NCI-H460 (cell line): ENCODE results near the gene ATF1. TPM values are rescaled to one million over a fixed set of nuclear protein-coding genes. Genes with fewer than 3 reads are reported as not detected.
A peak's percentile ranks its signal among the peaks of the same experiment; 100 is the strongest.

Source experiments
- DNase-seq: peaks from one replicate; pipeline ENCODE4 v3.0.0-alpha.2; 2016; ENCODE audit warnings: low read depth; ENCODE audit errors: extremely low read depth
- polyA plus RNA-seq: library from polyadenylated mRNA; depleted of rRNA; stranded (reverse); fragments of >200 nt; gene quantifications from 2 replicates; pipeline ENCODE4 v1.2.3, GENCODE V29; 2014; cell fraction: nucleus; rRNA removed
- total RNA-seq: library from RNA; depleted of rRNA; stranded (reverse); fragments of >200 nt; shearing (Covaris generic); gene quantifications from 2 replicates; pipeline ENCODE4 v1.2.3, GENCODE V29; 2014; rRNA removed

ATF1 gene
- 71.8 and 79.6 TPM in 2 replicates for total RNA-seq
- 15.0 and 16.1 TPM in 2 replicates for polyA plus RNA-seq

DNA sequence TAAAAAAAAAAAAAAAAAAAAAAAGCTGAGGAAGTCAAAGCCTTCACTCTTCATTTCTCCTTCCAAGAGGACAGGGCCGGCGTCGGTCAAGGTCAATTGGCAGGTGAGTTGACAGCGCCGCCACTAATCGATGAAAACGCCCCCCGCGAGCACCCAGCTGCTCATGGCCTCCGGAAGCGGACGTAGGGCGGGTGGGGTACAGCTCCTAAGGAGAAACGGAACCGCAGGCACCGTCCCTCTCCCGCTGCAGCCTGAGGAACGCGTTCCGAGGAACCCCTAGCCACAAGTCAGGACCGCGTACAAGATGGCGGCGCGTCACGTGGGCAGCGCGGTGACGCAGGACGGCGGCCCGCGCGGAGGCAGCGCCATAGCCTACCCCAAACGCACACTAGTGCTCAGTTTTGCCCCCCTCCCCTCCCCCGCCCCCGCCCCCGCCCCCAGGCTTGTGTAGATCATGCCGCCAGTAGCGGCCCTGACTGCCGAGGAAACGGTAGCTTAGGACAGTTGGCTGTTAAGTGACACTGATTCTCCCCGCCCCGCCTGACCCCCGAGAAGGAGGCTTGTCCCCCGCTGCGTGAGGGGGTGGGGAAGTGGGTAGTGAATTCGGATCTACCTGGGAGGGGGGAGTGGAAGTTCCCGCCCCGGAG lies at the start of gene ATF1:
Gene ATF1 (plus strand): TSS at position 463 of the 647 bp plus-strand sequence. CDS start 16,045 bp downstream, outside the sequence.
- peak; percentile 89 for DNase-seq

DNA sequence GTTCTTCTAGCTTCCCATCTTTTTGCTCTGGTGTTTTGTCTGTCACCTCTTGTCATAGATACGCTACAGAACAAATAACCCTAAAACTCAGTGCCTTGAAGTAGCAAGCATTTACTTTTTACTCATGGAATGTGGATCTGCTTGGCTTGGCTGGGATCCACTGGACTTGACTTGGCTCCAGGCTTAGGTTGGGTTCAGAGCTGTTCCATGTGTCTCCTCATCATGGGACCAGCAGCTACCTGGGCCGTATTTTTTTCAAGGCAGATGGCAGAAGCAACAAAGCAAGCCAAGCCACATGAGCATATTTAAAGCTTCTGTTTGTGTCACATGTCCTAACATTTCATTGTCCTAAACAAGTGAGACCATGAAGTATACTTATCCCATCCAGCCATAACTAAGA lies 48.7 kb upstream of the ATF1 start:
- no peak for DNase-seq

DNA sequence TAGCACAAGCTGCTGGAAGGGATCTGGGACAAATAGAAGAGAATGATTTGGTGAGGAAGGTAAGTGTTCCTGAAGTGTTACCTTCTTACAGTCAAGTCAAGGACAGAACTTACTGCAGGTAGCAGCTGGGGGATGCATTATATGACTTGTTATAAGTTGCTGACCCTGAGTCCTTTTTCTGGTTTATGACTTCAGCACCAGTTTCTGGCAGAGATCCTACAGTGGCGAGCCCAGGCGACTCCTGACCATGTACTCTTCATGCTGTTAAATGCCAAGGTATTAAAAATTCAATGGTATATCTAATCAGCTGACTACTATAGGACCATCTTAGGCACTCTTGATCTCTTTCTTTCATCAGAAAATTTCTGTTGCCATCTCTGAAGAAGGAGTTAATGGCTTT lies 45.1 kb upstream of the ATF1 start:
- no peak for DNase-seq

DNA sequence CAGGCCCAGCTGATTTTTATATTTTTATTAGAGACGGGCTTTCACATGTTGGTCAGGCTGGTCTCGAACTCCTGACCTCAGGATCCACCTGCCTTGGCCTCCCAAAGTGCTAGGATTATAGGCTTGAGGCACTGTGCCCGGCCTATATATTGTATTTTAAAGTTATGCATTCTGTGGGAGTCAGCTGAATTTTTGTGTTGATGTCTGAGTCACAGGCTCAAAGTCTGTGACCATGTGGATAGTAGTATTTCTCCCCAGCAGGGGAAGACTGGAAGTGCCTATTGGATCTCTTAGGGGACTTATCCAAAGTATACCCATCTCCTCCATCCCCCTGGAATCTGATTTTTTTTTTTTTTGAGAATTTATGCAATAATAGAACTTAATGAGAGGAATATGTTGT lies 43.8 kb upstream of the ATF1 start:
- no peak for DNase-seq

DNA sequence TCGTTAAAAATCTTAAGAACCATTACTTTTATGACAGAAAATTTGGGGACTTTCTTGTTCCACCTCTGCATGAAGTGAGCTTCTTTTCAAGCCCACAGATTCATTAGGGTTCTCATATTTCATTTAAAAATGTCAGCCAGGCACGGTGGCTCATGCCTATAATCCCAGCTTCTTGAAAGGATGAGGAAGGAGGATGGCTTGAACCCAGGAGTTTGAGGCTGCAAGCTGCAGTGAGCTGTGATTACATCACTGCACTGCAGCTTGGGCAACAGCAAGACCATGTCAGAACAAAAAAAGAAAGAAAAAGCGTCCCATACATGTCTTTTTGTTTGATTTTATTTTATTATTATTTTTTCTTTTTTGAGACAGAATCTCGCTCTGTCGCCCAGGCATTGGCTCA lies 43.4 kb upstream of the ATF1 start:
- no peak for DNase-seq

DNA sequence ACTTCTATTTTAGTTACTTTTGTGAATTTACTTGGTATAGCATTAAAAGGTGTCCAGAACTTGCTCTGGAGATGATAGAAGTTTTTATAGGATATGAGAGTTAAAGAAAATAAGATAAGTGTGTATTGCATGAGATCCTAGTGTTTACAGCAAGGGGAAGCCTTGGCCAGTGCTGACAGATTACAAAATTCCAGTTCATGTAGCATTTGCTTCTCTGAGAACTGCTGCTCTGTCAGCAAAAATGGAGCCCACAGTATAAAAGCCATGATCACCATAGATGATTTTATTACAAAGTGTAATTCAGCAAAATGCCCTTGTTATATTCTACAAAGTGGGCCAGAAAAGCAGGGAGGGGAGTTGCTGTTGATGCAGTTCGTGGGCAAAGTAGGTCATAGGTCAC lies 40.0 kb upstream of the ATF1 start:
- DNase-seq: no peak

DNA sequence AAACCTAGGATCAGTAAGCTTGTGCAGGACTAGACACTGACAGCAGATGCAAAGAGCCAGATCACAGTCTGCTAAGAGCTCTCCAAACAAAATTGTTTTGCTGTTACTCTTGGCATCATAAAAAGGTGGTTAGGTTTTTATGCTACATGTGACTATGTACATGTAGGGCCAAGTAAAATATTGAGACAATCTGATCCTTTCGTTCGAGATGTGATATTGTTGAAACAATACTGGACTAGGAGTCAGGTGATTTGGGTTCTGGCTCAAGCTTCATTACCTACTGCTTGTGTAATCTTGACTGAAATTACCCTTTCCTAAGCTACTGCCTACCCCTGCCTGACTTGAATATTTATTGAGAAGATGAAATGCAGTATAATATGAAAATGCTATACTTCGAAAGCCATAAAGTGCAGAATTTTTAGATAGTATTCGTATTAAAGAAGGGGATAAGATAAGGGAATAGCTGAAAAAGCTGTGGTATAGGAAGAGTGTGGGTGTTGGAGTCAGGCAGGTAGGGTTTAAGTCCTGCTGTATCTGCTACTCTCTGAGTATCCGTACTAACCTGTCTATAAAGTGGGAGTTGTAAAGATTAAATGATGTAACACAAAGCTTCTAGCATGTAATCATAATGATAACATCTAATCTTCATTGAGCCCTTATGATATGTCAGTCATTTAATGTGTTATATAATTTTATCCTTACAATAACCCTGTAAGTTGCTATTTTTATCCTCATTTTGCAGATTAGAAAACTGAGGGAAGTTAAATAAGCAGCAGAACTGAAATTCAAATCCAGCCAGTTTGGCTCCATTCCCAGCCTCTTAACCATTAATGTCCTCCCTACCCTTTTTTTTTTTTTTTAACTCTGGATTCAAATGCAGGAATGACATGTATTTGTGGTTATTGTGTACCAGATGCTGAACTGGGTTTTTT lies 38.6 kb upstream of the ATF1 start:
- DNase-seq: no peak

DNA sequence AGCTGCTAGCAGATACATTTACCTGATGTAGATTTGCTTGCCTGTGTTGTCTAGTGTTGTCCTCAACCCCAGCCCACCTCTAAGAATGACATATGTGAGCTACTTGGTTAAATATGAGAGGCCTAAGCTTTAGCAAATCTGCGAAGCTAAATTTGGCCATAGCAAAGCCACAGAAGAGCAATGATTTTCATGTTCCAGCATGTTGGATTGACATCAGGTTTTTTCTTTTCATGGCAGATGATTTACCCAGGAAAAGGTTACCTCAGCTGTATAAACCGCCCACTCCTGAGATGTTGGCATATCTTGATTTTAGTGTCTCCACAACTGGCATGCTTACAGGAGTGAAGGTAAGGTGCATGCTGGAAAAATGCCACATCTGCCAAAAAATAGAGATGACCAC lies 36.4 kb upstream of the ATF1 start:
- no peak for DNase-seq

DNA sequence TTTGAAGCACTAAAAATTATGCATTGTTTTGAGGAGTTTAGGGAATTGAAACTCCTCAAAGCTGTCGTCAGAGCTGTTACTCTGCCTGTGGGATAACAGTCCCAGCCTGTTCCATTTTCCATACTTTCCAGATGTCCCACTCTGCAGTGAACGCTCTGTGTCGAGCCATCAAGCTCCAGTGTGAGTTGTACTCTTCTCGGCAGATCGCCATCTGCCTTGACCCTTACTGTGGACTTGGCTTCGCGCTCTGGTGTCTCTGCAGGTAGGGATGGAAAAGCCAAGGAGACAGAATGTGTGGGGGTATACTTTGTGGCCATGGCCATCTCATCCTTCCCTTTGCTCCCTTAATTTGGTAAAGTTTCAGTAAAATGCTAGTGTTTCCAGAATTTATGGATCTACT lies 35.5 kb upstream of the ATF1 start:
- DNase-seq: no peak

DNA sequence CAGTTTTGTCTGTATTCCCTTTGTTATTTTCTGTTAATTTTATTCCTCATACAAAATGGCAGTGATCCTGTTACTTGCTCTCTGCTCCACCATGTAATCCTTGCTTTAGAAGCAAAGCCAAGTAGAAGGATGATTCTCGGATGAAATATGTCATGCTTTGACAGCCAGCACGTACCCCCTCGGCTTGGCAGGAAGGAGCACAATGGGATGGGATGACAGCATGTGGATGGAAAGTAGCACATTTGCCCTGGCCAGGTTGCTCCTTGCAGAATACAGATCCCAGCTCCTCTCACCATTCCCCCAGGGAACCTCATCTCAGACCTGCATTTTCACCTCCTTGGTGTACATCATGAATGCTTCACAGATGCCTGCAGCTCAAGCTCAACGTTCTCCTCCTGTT lies 35.1 kb upstream of the ATF1 start:
- no peak for DNase-seq

DNA sequence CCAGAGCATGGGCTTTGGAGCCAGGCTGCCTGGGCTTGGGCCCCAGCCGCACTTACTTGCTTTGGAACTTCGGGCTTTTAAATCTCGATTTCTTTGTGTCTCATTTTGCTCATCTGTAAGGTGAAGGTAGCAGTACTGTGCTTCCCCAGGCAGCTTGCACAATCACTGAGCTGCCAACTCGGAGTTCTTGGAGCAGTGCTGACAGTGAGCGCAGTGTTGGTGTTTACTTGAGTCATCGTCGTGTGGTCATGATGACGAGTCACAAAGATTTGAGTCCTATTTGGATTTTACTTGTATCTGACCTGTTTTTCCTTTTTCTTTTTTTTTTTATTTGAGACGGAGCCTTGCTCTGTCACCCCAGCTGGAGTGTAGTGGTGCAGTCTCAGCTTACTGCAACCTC lies 31.3 kb upstream of the ATF1 start:
- peak; percentile 2 for DNase-seq

DNA sequence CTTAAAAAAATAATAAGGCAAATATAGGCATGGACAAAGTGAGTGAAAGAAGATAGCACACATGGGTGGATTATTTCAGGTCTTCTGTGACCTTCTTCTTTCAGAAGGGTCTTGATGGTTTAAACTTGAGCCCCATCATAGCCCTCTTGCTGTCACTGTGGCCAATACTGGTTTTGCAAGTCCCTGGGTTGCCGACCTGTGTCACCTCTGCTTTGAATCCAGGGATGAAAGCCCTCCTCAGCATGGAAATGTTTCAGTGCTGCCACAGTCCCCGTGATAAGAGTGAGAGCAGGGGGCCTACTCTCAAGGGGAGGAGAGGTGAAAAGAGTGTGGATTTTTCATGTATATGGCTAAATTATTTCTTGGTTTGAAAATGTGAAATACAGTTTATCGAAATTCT lies 30.2 kb upstream of the ATF1 start:
- no peak for DNase-seq

DNA sequence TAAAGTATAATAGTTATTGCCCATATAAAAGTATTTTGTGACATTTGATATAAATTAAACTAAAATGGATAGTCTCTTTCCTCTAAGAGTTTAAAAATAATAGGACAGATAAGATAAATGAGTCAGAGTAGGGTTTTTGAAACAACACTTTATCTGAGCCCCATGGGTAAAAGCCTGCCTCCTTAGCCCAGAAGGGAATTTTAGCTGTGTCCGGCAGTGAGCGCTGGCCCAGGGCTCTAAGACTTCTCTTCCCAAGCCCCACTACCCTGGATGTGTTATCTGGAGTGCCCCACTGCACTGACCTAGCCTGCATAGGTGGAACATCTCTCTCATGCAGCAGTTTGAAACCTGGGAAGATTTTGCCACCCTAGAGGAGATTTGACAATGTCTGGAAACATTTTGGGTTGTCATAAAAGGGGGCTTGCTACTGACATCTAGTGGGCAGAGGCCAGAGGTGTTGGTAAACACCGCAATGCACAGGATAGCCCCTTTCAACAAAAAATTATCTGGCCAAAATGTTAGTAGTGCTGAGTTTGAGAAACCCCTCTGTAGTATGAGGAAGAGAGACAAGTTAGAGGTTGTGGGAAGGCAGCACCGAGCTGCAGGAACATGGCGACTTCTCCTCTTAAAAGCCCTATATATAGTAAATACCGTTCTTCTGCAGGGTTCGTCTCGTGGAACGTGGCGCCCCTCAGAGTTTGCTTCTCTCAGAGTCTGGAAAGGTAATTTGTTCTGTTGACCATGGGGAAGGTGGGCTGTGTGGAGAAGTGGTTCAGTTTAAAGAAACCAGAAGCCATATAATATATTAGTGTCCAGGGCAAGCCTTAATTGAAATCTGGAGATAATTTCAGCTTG lies 29.3 kb upstream of the ATF1 start:
- peak; percentile 34 for DNase-seq

DNA sequence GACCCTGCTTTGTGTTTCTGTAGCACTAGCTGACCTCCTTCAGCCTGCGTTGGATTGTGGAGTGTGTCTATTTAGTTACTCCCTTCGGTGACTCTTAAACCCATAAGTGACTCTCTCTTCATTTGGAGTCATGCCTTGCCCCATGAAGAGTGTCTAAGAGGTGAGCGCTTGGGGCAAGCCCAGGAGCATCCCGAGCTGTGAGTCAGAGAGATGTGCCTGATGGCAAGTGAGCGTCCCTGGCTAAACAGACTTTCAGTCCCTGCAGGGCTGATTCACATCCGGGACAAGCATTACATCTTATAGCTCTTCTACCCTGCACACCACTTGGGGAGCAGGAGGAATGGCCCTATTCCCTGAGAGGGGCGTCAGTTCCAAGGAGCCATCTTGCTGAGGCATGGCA lies 24.3 kb upstream of the ATF1 start:
- DNase-seq: no peak

DNA sequence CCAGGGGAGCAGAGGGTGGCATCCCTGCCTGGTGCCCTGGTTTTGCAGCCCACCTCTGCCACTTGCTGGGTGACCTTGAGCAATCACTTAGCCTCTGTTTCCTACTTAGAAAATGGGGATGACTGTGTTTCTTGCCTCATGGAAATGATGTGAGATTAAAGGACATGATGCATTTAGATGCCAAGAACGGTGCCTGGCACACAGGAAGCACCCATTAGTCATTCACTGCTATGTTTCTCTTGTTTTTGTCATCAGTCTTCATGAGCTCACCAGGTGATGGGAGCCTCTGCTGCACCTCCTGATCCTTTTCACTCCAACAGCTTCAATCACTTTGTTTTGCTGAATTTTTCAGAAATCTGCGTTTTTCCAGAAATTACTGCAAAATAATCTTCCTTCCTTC lies 23.6 kb upstream of the ATF1 start:
- DNase-seq: no peak

DNA sequence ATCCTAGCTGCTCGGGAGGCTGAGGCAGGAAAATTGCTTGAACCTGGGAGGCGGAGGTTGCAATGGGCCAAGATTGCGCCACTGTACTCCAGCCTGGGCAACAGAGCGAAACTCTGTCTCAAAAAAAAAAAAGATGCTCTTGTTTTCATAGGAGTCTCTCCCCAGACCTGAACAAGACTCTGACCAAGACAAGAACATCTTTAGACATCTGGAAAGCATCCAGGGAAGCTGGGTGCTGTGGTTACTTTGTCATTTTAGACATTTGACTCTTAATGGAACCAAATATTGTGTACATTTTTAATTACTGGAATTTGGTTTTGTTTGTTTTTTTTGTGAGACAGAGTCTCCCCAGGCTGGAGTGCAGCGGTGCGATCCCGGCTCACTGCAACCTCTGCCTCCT lies 21.1 kb upstream of the ATF1 start:
- DNase-seq: no peak

DNA sequence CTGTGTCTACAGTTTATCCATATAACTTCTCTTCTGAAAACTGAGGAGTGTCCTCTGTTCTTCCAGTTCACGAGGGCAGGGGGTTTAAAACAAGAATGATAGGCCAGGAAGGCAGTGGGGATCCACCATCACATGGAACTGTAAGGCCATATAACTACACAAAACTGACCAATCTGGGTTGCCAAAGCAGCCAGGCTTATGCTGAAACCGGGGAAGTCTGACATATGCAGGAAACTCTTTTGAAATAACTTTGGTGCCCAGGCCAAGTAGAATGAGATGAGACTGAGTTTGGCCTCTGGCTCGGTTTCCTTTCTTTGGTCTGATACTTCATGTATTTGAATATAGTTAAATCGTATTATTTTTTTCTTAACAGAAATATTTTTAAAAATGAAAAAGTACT lies 18.0 kb upstream of the ATF1 start:
- DNase-seq: no peak

DNA sequence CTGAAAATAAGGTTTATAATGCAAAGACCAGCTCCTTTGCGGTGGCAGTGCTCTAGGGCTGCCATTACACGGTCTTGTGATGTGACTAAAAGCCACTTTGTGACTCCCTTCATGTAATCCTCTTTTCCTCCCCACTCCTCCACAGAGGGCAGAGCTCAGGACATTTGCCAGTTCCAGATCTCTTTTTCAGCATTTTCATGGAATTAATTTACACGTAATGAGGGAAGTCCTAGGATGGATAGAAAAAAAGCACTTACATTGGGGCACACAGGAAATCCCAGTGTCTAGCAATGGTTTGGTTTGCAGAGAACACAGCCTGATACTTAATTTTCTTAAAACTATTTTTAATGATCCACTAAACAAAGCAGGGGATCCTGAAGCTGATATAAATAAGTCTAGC lies 17.5 kb upstream of the ATF1 start:
- DNase-seq: no peak

DNA sequence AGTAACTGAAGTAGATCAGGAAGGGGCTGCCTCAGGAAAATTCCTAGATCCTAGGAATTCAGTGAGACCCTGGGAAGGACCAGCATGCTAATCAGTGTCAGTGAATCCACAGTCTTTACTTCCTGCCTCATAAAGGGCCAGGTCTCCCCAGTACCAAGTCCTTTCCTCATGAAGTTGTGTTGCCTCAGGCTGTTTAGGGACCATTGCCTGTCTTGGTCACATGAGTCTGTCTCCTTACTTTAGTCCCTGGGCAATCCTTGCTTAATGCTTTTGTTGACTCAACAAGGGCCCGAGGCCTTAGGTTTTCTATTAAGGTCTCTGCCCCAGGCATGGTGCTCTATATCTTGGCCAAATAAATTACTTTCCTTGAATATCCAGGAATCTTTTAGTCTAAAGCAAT lies 16.1 kb upstream of the ATF1 start:
- no peak for DNase-seq

DNA sequence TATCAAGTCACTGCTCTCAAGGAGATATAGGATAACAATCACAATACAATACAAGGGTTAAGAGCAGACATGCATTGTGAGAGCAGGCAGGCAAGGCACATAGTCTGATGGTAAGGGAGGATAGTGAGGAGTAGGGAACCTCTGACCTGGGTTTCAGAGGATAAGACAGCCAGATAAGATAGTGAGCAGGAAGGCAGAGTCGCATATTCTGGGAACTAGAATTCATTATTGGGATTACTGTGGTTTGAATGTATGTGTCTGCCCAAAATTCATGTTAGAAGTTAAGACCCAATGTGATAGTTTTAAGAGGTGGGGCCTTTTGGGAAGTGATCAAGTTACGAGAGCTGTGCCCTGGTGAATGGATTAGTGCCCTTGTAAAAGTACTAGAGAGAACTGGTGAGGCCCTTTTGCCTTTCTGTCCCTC lies 14.4 kb upstream of the ATF1 start:
- no peak for DNase-seq

DNA sequence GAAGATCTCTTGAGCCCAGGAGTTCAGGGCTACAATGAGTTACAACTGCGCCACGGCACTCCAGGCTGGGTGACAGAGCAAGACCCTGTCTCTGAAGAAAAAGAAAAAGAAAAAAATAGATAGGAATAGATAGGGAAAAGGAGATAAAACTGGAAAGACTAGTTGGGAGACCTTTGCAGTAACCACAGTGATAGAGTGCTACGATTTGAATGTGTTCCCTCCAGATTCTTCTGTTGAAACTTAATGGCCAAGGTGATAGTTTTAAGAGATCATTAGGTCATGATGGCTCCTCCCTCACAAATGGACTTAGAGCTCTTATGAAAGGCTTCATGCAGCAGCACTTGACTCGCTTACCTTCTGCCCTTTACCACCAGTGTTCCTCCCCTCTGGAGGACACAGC lies 13.5 kb upstream of the ATF1 start:
- DNase-seq: no peak
